GM12891 (cell line): ENCODE measurements around the gene SMIM30.
"Not testable (repeated sequence)": the region's sequence is repeated elsewhere in the genome, so short reads cannot be mapped to it uniquely, and the experiment has no call there.

Experiments used
- PAX5 ChIP-seq: IDR thresholded peaks from 2 replicates; pipeline ENCODE4 v1.6.1; 2011; ENCODE audit warnings: low read length, moderate library complexity, mild to moderate bottlenecking; ENCODE audit not compliant: insufficient read depth, severe bottlenecking
- POLR2A ChIP-seq: IDR thresholded peaks from 2 replicates; pipeline ENCODE4 v1.6.1; 2011; ENCODE audit warnings: low read depth, low read length, control low read depth

GRCh38 chr7:113117374-113117774 lies 980 bp downstream of the SMIM30 start:
- not testable (repeated sequence) for TF ChIP-seq POLR2A, PAX5
